Breast epithelium (tissue), 3 donors: Measurements from ENCODE around the gene BBX.

Experiments used
- CTCF ChIP-seq, 3 donors: fragments of 450-650 bp; IDR thresholded peaks; one replicate each; pipeline ENCODE4 v1.5.1; 2016 to 2017; ENCODE audit warnings: antibody characterized with exemption in 3 of 3, mild to moderate bottlenecking in 3 of 3, moderate library complexity in 3 of 3
- POLR2A ChIP-seq: fragments of 450-650 bp; IDR thresholded peaks from one replicate; pipeline ENCODE4 v1.6.1; 2016; ENCODE audit warnings: antibody characterized with exemption, mild to moderate bottlenecking, moderate library complexity
- POLR2AphosphoS5 ChIP-seq, 3 donors: sonication (generic); formaldehyde crosslinking; IDR thresholded peaks; one replicate each; pipeline ENCODE4 v1.6.1; 2017; ENCODE audit warnings: antibody characterized with exemption in 3 of 3

GRCh38 chr3:107543666-107544065 is 20.9 kb downstream of the BBX start:
- TF ChIP-seq CTCF (IDR thresholded peaks at IDR 0.05) (no peak), POLR2AphosphoS5 (IDR thresholded peaks at IDR 0.05) (no peak), POLR2A (no peak)
